GM13977 (cell line): ENCODE results near the gene STUM.

Source experiments
- DNase-seq: peaks from one replicate; pipeline ENCODE4 v3.0.0; 2012; ENCODE audit warnings: low spot score
- CTCF ChIP-seq: IDR thresholded peaks from 2 replicates; pipeline ENCODE4 v1.5.1; 2012; ENCODE audit warnings: mild to moderate bottlenecking, control low read depth; ENCODE audit not compliant: insufficient read depth; ENCODE audit errors: extremely low read depth, missing control alignments
- in situ Hi-C: fragments of 300-500 bp; cut with MboI; formaldehyde crosslinking; loops from one replicate; pipeline ENCODE4 v1.12.0; 2022; ENCODE audit warnings: low sequenced_read_pairs, low pct_unique_long_range_greater_than_20kb, mixed read lengths, inconsistent platforms; ENCODE audit not compliant: unreplicated experiment

Gene STUM

GRCh38 chr1:226555092-226555491 lies 6.5 kb downstream of the STUM start:
- TF ChIP-seq CTCF, result no peak
- in situ Hi-C loops, result no loop called here
- DNase-seq, result no peak

- in situ Hi-C loops, result no loop called here
- no peak for TF ChIP-seq CTCF
- no peak for DNase-seq
These were observed 8.9 kb downstream of the STUM start for GRCh38 chr1:226557424-226557823.

GRCh38 chr1:226558036-226558650 lies 9.6 kb downstream of the STUM start:
- no peak for TF ChIP-seq CTCF
- no peak for DNase-seq
- in situ Hi-C loops, result no loop called here

GRCh38 chr1:226560243-226560642 lies 11.7 kb downstream of the STUM start:
- no peak for TF ChIP-seq CTCF
- in situ Hi-C loops, result no loop called here
- no peak for DNase-seq

GRCh38 chr1:226562989-226563388 lies 14.4 kb downstream of the STUM start:
- in situ Hi-C loops, result no loop called here
- no peak for TF ChIP-seq CTCF
- DNase-seq, result no peak

GRCh38 chr1:226563666-226564065 lies 15.1 kb downstream of the STUM start:
- DNase-seq, result no peak
- TF ChIP-seq CTCF, result no peak
- in situ Hi-C loops, result no loop called here

- DNase-seq, result no peak
- no peak for TF ChIP-seq CTCF
- in situ Hi-C loops, result no loop called here
These were observed 16.9 kb downstream of the STUM start for GRCh38 chr1:226565476-226565875.
